Mesothelial cell of epicardium (in vitro differentiated cells): ENCODE results near the gene RAB25. TPM values are rescaled to one million over a fixed set of nuclear protein-coding genes. Genes with fewer than 3 reads are reported as not detected.

Experiments used
- DNase-seq, 2 experiments: peaks; one replicate each; pipeline ENCODE4 v3.0.0; 2021; ENCODE audit warnings: low spot score in 2 of 2; ENCODE audit not compliant: unreplicated experiment in 2 of 2
- H3K27ac Mint-ChIP-seq: 2 replicates; pipeline ENCODE4 v1.8.0; 2021; ENCODE audit warnings: mixed read lengths
- H3K27me3 Mint-ChIP-seq: 2 replicates; pipeline ENCODE4 v1.8.0; 2021; ENCODE audit warnings: low read depth, mixed read lengths
- H3K36me3 Mint-ChIP-seq: 2 replicates; pipeline ENCODE4 v1.8.0; 2021; ENCODE audit warnings: mixed read lengths
- H3K4me1 Mint-ChIP-seq: 2 replicates; pipeline ENCODE4 v1.8.0; 2021; ENCODE audit warnings: mixed read lengths
- H3K4me3 Mint-ChIP-seq: 2 replicates; pipeline ENCODE4 v1.8.0; 2021; ENCODE audit warnings: mild to moderate bottlenecking, moderate library complexity, mixed read lengths
- H3K9me3 Mint-ChIP-seq: 2 replicates; pipeline ENCODE4 v1.8.0; 2021; ENCODE audit warnings: mixed read lengths
- total RNA-seq: library from RNA; stranded (reverse); gene quantifications from 3 replicates; pipeline ENCODE4 v1.2.1, GENCODE V29; 2021
- TF ChIP-seq, protein P1 (sequence below): fragments of 200-600 bp; sonication (generic); IDR thresholded peaks from one replicate; pipeline ENCODE4 v1.5.0; 2021; ENCODE audit warnings: antibody characterized with exemption; ENCODE audit not compliant: unreplicated experiment

Gene RAB25
- total RNA-seq, 1 donor from 2014 or later, result 51.1 TPM

DNA sequence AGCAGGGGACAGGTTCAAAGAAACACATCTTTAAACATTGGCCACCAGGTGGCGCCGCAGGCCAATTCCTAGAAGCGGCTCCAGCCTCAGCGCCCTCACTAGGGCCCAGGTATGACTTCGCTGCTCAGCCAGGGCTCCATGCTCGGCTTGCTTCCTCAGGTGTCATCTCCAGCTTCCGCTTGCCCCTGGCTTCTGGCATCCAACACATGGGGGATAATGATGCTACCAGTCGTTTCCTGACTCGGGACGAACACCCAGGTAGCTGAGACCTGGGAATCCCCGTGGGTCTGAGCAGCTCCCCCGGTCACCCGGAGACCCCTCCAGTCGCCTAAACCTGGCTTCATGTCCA lies 29.9 kb downstream of the RAB25 start:
- no peaks in the 10 kb centered on the region for H3K9me3 Mint-ChIP-seq
- DNase-seq, result peak; percentile 79 to 91
- TF ChIP-seq, protein P1, sequence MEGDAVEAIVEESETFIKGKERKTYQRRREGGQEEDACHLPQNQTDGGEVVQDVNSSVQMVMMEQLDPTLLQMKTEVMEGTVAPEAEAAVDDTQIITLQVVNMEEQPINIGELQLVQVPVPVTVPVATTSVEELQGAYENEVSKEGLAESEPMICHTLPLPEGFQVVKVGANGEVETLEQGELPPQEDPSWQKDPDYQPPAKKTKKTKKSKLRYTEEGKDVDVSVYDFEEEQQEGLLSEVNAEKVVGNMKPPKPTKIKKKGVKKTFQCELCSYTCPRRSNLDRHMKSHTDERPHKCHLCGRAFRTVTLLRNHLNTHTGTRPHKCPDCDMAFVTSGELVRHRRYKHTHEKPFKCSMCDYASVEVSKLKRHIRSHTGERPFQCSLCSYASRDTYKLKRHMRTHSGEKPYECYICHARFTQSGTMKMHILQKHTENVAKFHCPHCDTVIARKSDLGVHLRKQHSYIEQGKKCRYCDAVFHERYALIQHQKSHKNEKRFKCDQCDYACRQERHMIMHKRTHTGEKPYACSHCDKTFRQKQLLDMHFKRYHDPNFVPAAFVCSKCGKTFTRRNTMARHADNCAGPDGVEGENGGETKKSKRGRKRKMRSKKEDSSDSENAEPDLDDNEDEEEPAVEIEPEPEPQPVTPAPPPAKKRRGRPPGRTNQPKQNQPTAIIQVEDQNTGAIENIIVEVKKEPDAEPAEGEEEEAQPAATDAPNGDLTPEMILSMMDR, result peak; percentile 98
- H3K36me3 Mint-ChIP-seq, result peaks cover 15% of the 10 kb centered on the region
- H3K27me3 Mint-ChIP-seq, result no peaks in the 10 kb centered on the region
- no peak overlapping the region for H3K4me3 Mint-ChIP-seq
- H3K4me1 Mint-ChIP-seq, result peaks cover 18% of the 10 kb centered on the region
- H3K27ac Mint-ChIP-seq, result peak overlapping the region; percentile 84

DNA sequence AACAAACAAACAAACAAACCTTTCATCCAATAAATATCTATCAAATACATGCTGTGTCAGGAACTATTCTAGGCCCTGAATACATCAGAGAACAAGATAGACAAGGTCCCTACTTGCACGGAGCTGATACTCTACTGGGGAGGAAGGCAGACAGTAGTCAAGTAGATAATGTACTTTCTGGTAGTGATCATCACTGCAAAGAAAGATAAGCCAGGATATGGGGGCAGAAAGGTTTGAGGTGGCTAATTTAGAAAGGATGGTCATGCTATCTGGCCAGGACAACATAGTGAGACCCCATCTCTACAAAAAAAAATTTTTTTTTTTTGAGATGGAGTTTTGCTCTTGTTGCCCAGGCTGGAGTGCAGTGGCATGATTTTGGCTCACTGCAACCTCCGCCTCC lies 30.6 kb downstream of the RAB25 start:
- Mint-ChIP-seq H3K4me1 (peaks cover 15% of the 10 kb centered on the region), H3K27me3 (no peaks in the 10 kb centered on the region), H3K9me3 (no peaks in the 10 kb centered on the region), H3K27ac (no peak overlapping the region), H3K36me3 (peaks cover 17% of the 10 kb centered on the region), H3K4me3 (no peak overlapping the region)
- no peak for DNase-seq
- TF ChIP-seq, protein P1, result no peak

DNA sequence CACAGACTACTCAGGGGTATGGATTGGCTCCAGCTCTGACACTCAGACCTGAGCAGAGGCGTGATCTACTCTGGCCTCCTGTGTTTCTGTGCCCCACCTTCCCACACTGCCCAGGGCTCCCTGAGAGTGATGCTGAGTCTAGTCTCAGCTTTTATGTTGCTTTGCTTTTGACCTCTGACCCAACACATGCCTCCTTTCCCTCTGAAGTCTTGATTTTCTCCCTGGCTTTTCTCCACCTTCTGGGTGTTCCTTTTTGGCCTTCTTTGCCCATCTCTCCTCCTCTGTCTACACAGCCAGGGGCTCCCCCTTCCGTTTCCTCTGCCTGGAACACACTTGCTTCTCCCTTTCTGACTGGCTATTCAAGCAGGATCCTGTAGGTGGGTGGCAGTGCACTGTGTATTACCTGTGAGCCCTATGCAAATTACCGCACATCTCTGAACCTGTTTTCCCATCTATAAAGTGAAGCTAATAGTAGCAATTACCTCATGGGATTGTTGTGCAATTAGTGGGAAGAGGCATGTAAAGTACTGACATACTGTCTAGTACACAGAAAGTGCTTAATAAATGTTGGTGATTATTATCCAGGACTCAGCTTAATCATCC lies 35.0 kb downstream of the RAB25 start:
- TF ChIP-seq, protein P1, result no peak
- Mint-ChIP-seq H3K4me3 (no peak overlapping the region), H3K4me1 (peaks cover 17% of the 10 kb centered on the region), H3K36me3 (peaks cover 20% of the 10 kb centered on the region), H3K9me3 (no peaks in the 10 kb centered on the region), H3K27me3 (no peaks in the 10 kb centered on the region), H3K27ac (peak overlapping the region; percentile 96)
- no peak for DNase-seq

DNA sequence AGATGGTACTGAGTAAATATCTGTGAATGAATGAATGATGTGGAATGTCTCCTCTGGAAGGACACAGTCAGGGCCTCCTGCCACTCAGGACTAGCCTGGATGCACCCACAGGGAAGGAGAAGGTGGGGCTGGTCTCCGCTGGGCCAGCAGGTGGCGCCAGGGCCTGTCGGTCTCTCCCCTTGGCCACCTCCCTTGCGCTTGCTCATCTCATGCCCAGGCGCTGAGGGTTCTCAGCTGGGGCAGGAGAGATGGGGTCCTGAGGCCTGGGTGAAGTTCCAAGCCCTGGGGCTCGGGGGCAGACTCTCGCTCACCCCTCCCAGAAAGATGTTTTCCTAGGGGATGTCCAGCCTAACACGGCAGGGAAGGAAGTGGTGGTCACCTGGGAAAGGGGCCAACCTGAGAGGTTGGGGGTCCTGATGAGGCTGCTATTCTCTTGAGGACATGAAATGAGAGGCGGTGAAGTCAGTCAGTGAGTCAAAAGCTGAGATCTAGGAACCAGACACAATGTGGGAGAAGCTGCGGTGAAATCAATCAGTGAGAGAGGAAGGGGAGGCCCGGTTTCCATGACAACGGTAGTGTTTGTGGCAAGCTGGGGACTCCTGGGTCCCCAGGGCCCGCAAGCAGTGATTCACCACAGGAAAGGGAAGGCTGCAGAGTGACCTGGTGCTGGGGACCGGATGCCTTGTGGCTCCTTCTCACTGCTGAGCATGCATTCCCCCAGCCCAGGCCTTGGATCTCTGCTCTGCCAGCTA lies 35.9 kb downstream of the RAB25 start:
- Mint-ChIP-seq H3K27ac (peak overlapping the region; percentile 96), H3K4me3 (no peak overlapping the region)

DNA sequence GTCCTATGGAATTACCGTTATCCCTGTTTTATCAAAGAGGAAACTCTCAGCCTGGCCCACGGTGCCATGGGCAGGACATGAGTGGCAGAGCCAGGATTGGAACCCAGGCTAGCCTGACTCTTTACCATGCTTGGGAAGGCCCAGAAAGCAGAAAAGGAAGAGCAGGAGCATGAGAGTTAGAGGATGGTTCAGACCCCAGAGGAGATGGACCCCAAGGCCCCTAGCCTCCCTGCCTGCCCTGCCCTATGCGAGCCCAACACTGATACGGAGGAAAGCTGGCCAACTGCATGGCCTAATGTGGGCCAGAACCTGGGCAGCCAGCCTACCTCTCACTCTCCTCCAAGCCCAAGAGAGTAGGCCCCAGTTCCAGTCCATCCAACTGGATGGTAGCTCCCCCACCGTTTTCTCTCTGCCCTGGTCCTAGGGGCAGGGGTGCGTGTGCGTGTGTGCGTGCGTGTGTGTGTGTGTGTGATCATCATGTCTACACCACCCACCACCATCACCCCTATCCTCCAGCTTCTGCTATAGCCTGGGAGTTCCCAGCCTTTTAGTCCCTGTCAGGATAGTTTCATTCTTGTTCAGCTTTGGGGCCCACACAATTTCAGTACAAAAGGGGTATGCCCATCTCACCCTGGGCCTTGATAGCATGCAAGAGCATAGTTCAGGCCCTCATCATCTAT lies 36.7 kb downstream of the RAB25 start:
- DNase-seq, result no peak
- peaks cover 19% of the 10 kb centered on the region for H3K36me3 Mint-ChIP-seq
- no peak overlapping the region for H3K4me3 Mint-ChIP-seq
- no peaks in the 10 kb centered on the region for H3K9me3 Mint-ChIP-seq
- no peaks in the 10 kb centered on the region for H3K27me3 Mint-ChIP-seq
- TF ChIP-seq, protein P1, result no peak
- H3K4me1 Mint-ChIP-seq, result peaks cover 24% of the 10 kb centered on the region
- H3K27ac Mint-ChIP-seq, result peak overlapping the region; percentile 96

More for the DNA sequence above, 35.9 kb downstream of the RAB25 start:
- Mint-ChIP-seq H3K36me3 (peaks cover 20% of the 10 kb centered on the region), H3K4me1 (peaks cover 22% of the 10 kb centered on the region), H3K9me3 (no peaks in the 10 kb centered on the region), H3K27me3 (no peaks in the 10 kb centered on the region)
- TF ChIP-seq, protein P1, result peak; percentile 80
- peak; percentile 80 to 90 for DNase-seq
